Uterus (tissue), 2 donors: ENCODE results near the gene C10orf90.

Source experiments
- CTCF ChIP-seq, 4 experiments: fragments of 200-600 bp in 2 of 4; fragments of 450-650 bp in 2 of 4; sonication (generic) in 2 of 4; IDR thresholded peaks; one replicate each; pipeline ENCODE4 v1.5.1; 2016 to 2019; ENCODE audit warnings: antibody characterized with exemption in 4 of 4, mild to moderate bottlenecking in 2 of 4, moderate library complexity in 1 of 4
- POLR2A ChIP-seq, 2 donors: fragments of 450-650 bp; IDR thresholded peaks; one replicate each; pipeline ENCODE4 v1.6.1; 2016; ENCODE audit warnings: antibody characterized with exemption in 2 of 2, mild to moderate bottlenecking in 1 of 2, moderate library complexity in 1 of 2

- TF ChIP-seq CTCF (IDR thresholded peaks at IDR 0.05): no peak
- no peak for TF ChIP-seq POLR2A (IDR thresholded peaks at IDR 0.05)
Observed at GRCh38 chr10:126617733-126618132, 52.8 kb downstream of the C10orf90 start.
